ENCODE data around the gene DTD1.

- TF ChIP-seq, protein P1, sequence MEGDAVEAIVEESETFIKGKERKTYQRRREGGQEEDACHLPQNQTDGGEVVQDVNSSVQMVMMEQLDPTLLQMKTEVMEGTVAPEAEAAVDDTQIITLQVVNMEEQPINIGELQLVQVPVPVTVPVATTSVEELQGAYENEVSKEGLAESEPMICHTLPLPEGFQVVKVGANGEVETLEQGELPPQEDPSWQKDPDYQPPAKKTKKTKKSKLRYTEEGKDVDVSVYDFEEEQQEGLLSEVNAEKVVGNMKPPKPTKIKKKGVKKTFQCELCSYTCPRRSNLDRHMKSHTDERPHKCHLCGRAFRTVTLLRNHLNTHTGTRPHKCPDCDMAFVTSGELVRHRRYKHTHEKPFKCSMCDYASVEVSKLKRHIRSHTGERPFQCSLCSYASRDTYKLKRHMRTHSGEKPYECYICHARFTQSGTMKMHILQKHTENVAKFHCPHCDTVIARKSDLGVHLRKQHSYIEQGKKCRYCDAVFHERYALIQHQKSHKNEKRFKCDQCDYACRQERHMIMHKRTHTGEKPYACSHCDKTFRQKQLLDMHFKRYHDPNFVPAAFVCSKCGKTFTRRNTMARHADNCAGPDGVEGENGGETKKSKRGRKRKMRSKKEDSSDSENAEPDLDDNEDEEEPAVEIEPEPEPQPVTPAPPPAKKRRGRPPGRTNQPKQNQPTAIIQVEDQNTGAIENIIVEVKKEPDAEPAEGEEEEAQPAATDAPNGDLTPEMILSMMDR (IDR thresholded peaks at IDR 0.05; ENCODE audit: low read depth, low read length, poor library complexity, severe bottlenecking): no peak
- no peak for TF ChIP-seq EZH2phosphoT487 (IDR thresholded peaks at IDR 0.05; ENCODE audit: borderline replicate concordance, low read length)
These were observed 58.0 kb downstream of the DTD1 start for GRCh38 chr20:18645851-18646250.

Data from DOHH2 (cell line).